ENCODE data around the gene DDIT4. TPM values are rescaled to one million over a fixed set of nuclear protein-coding genes. Genes with fewer than 3 reads are reported as not detected.

DDIT4 gene
- total and polyA plus RNA-seq, 9 of the 15 experiments (the other 6 are each of a cell fraction or from before 2014, with no cell fraction given): 8.2 to 675 (median 159) TPM

DNA sequence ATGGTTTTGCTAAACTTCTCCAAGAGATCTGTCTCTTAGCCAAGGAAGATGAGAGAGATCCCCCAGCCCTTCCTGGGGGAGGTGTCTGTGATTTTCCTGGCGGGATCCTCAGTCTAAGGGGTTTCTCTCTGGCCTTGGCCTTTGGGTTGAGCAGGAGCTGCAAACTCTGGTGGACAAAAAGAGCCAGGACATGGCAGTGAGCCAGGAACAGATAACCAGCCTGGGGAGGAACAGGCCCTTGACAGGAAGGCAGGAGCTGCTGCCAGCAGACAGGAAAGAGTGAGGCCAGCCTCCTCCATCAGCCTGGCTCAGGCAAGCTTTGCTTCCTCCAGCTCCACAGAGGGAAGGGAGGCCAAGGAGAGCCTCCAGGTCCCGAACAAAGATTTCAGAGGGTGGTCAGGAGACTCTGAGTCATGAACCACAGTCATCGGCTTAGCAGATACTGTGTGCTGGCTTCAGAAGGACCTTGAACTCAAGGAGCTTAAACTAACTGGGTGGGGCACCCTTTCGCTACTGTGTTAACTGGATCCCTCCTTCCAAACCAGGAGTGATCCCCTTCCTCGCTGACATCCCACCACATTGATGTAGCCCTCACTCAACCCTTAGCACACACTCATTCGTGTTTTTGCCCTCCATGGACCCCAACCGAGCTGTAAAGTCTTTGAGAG lies 34.7 kb downstream of the DDIT4 start (continued):
- TF ChIP-seq KLF6 (CRISPR knock-in tag; IDR thresholded peaks at IDR 0.05; ENCODE audit: borderline replicate concordance) (peak; percentile 66; the same call in 1 of the 2 replicates), RFX5 (IDR thresholded peaks at IDR 0.05; ENCODE audit: low read depth, low read length) (no peak), VEZF1 (CRISPR knock-in tag; IDR thresholded peaks at IDR 0.05) (peak; percentile 71), PCBP1 (IDR thresholded peaks at IDR 0.05; ENCODE audit: low read depth, low read length, poor library complexity, severe bottlenecking) (no peak), ZBTB43 (CRISPR knock-in tag; IDR thresholded peaks at IDR 0.05) (no peak), MECOM (CRISPR knock-in tag; IDR thresholded peaks at IDR 0.05) (peak; percentile 62), ASH1L (IDR thresholded peaks at IDR 0.05; ENCODE audit: borderline replicate concordance, low read depth, partially characterized antibody) (no peak), FIP1L1 (IDR thresholded peaks at IDR 0.05; ENCODE audit: low read depth, low read length, poor library complexity, severe bottlenecking) (no peak), ZBTB12 (CRISPR knock-in tag; IDR thresholded peaks at IDR 0.05) (no peak; the same call in 1 of the 2 replicates), KDM2B (CRISPR knock-in tag; IDR thresholded peaks at IDR 0.05) (no peak), DDX20 (tag; IDR thresholded peaks at IDR 0.05; ENCODE audit: low read depth) (0 out of 2 replicates have a peak, but pooled peaks have one; percentile 48), TAF1 (IDR thresholded peaks at IDR 0.05; ENCODE audit: control insufficient read depth, extremely low read depth, insufficient read depth, low read length, severe bottlenecking) (peak; percentile 19), POLR2AphosphoS2 (IDR thresholded peaks at IDR 0.05; ENCODE audit: low read length) (no peak)
- TF ChIP-seq, protein P1, sequence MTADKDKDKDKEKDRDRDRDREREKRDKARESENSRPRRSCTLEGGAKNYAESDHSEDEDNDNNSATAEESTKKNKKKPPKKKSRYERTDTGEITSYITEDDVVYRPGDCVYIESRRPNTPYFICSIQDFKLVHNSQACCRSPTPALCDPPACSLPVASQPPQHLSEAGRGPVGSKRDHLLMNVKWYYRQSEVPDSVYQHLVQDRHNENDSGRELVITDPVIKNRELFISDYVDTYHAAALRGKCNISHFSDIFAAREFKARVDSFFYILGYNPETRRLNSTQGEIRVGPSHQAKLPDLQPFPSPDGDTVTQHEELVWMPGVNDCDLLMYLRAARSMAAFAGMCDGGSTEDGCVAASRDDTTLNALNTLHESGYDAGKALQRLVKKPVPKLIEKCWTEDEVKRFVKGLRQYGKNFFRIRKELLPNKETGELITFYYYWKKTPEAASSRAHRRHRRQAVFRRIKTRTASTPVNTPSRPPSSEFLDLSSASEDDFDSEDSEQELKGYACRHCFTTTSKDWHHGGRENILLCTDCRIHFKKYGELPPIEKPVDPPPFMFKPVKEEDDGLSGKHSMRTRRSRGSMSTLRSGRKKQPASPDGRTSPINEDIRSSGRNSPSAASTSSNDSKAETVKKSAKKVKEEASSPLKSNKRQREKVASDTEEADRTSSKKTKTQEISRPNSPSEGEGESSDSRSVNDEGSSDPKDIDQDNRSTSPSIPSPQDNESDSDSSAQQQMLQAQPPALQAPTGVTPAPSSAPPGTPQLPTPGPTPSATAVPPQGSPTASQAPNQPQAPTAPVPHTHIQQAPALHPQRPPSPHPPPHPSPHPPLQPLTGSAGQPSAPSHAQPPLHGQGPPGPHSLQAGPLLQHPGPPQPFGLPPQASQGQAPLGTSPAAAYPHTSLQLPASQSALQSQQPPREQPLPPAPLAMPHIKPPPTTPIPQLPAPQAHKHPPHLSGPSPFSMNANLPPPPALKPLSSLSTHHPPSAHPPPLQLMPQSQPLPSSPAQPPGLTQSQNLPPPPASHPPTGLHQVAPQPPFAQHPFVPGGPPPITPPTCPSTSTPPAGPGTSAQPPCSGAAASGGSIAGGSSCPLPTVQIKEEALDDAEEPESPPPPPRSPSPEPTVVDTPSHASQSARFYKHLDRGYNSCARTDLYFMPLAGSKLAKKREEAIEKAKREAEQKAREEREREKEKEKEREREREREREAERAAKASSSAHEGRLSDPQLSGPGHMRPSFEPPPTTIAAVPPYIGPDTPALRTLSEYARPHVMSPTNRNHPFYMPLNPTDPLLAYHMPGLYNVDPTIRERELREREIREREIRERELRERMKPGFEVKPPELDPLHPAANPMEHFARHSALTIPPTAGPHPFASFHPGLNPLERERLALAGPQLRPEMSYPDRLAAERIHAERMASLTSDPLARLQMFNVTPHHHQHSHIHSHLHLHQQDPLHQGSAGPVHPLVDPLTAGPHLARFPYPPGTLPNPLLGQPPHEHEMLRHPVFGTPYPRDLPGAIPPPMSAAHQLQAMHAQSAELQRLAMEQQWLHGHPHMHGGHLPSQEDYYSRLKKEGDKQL (CRISPR knock-in tag; IDR thresholded peaks at IDR 0.05; ENCODE audit: borderline replicate concordance): no peak
- TF ChIP-seq, protein P2, sequence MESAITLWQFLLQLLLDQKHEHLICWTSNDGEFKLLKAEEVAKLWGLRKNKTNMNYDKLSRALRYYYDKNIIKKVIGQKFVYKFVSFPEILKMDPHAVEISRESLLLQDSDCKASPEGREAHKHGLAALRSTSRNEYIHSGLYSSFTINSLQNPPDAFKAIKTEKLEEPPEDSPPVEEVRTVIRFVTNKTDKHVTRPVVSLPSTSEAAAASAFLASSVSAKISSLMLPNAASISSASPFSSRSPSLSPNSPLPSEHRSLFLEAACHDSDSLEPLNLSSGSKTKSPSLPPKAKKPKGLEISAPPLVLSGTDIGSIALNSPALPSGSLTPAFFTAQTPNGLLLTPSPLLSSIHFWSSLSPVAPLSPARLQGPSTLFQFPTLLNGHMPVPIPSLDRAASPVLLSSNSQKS (CRISPR knock-in tag; IDR thresholded peaks at IDR 0.05): no peak
